ENCODE measurements around the gene KDM4B. TPM values are rescaled to one million over a fixed set of nuclear protein-coding genes. Genes with fewer than 3 reads are reported as not detected.

Gene KDM4B
- total RNA-seq, 1 donor from 2014 or later = 38.9 TPM

DNA sequence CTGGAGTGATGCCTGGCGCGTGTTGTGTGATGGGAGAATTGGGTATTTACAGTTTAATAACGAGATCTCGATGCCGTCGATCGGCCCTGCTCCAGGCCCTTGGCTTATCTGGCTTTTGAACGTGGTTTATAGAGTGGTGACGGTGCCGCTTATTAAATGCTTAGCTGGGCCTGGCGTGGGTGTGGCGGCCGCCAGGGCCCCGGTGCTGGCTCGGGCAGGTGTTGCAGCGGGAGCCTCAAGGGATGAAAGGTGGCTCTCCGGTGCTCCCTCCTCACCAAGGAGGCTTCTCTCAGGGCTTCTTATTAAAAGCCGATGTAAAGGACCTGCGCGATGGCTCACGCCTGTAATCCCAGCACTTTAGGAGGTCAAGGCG lies 173.8 kb downstream of the KDM4B start:
- H3K4me1 Mint-ChIP-seq (ENCODE audit: low read depth) = peaks cover 10% of the 10 kb centered on the region
- no peaks in the 10 kb centered on the region for H3K9me3 Mint-ChIP-seq
- peaks cover 31% of the 10 kb centered on the region for H3K36me3 Mint-ChIP-seq (ENCODE audit: low read depth)
- peaks cover 2% of the 10 kb centered on the region for H3K27me3 Mint-ChIP-seq (ENCODE audit: insufficient read depth)
- H3K4me3 Mint-ChIP-seq = no peak overlapping the region
- H3K27ac Mint-ChIP-seq = no peak overlapping the region
- no peak for DNase-seq (ENCODE audit: low spot score)
- intact Hi-C loops (cut with micrococcal nuclease) = no loop called here

DNA sequence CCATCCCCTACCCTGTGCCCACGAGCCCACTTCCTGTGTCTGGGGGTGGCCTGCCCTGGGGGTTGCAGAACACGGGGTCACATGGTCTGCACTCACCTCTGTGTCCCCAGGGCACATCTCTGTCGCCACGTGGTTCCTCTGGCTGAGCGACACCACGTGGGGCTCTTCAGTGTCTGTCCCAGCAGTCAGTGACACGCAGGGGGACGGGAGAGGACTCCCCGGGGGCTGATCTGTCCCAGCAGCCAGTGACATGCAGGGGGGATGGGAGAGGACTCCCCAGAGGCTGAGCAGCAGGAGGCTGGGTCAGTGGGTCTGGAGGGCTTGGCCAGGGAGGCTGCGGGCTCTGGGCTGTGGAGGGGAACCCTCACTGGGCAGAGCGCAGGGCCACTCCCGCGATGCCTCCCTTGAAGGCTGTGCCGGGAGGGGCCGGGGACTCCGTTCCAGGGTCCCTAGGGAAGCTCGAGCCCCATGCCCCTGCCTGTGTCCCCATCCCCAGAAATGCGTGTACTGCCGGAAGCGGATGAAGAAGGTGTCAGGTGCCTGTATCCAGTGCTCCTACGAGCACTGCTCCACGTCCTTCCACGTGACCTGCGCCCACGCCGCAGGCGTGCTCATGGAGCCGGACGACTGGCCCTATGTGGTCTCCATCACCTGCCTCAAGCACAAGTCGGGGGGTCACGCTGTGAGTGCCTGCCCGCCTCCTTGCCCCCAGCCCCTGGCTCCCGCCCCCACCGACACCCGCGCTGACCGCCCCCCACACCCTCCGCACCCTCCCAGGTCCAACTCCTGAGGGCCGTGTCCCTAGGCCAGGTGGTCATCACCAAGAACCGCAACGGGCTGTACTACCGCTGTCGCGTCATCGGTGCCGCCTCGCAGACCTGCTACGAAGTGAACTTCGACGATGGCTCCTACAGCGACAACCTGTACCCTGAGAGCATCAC lies 174.8 kb downstream of the KDM4B start:
- Mint-ChIP-seq H3K27me3 (ENCODE audit: insufficient read depth) (peaks cover 2% of the 10 kb centered on the region), H3K4me1 (ENCODE audit: low read depth) (peaks cover 10% of the 10 kb centered on the region), H3K27ac (no peak overlapping the region), H3K4me3 (no peak overlapping the region), H3K36me3 (ENCODE audit: low read depth) (peaks cover 23% of the 10 kb centered on the region), H3K9me3 (no peaks in the 10 kb centered on the region)
- DNase-seq (ENCODE audit: low spot score) = no peak
- intact Hi-C loops (cut with micrococcal nuclease) = no loop called here

DNA sequence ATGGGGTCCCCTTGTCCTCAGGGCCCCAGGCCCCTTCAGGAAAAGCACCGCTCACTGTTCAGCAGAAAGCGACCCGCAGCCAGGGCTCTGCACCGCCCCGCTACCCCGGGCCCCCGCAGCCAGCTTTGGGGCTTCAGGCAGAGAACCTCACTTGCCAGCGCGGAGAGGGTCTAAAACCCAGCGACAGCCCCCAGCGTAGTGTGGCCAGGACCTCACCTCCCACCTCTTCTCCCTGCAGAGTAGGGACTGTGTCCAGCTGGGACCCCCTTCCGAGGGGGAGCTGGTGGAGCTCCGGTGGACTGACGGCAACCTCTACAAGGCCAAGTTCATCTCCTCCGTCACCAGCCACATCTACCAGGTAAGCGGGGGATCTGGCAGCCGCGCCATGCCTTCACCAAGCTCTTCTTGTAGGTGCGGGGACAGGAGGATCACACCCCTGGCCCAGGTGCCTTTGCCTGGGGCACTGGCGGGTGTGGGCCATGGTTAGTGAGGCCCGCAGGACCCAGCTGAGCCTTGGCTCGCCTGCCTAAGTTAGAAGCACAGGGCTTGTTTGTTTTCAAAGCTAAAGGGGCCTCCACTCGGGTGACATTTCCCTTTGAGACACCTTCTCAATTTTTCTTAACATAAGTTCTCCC lies 175.7 kb downstream of the KDM4B start:
- H3K9me3 Mint-ChIP-seq = no peaks in the 10 kb centered on the region
- H3K36me3 Mint-ChIP-seq (ENCODE audit: low read depth) = peaks cover 21% of the 10 kb centered on the region
- no peak for DNase-seq (ENCODE audit: low spot score)
- peaks cover under 1% of the 10 kb centered on the region for H3K4me1 Mint-ChIP-seq (ENCODE audit: low read depth)
- intact Hi-C loops (cut with micrococcal nuclease) = no loop called here
- no peak overlapping the region for H3K4me3 Mint-ChIP-seq
- no peak overlapping the region for H3K27ac Mint-ChIP-seq
- H3K27me3 Mint-ChIP-seq (ENCODE audit: insufficient read depth) = no peaks in the 10 kb centered on the region

DNA sequence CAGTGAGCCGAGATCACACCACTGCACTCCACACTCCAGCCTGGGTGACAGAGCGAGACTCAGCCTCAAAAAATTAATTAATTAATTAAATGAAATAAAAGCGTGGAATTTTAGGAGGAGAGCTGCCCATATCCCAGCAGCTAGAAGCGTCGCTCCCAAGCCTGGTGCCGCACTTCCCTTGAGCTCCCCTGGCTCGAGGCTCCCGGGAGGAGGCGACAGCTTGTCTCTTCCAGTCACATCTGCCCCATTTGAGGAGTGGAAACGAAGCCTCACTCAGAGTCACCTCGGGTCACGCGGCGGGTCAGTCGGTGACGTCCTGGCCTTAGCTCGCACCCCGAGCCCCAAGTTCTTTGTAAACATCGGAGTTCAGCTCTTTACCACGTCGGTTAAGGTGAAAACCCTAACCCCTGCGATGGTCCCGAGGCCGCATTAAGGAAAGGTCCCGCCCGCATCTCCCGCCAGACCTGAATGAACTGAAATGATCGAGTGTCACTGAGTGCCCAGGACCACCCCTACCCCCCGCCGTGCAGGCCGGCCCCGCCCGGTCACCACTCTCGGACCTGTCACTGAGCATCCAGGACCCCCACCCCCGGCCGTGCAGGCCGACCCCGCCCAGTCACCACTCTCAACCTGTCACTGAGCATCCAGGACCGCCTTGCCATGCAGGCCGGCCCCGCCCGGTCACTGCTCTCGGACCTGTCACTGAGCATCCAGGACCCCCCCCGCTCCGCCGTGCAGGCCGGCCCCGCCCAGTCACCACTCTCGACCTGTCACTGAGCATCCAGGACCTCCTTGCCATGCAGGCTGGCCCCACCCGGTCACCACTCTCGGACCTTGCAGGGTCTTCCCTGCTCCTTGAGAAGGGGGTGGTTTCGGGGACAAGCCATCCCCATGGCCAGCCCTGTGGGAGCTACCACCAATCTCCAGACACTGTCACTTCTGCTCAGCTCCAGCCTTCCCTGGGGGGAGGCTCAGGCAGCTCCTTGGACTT lies 176.9 kb downstream of the KDM4B start:
- Mint-ChIP-seq H3K27me3 (ENCODE audit: insufficient read depth) (no peaks in the 10 kb centered on the region), H3K4me3 (no peak overlapping the region), H3K9me3 (no peaks in the 10 kb centered on the region), H3K4me1 (ENCODE audit: low read depth) (no peaks in the 10 kb centered on the region), H3K27ac (no peak overlapping the region), H3K36me3 (ENCODE audit: low read depth) (peaks cover 17% of the 10 kb centered on the region)
- no peak for DNase-seq (ENCODE audit: low spot score)
- intact Hi-C loops (cut with micrococcal nuclease) = no loop called here

DNA sequence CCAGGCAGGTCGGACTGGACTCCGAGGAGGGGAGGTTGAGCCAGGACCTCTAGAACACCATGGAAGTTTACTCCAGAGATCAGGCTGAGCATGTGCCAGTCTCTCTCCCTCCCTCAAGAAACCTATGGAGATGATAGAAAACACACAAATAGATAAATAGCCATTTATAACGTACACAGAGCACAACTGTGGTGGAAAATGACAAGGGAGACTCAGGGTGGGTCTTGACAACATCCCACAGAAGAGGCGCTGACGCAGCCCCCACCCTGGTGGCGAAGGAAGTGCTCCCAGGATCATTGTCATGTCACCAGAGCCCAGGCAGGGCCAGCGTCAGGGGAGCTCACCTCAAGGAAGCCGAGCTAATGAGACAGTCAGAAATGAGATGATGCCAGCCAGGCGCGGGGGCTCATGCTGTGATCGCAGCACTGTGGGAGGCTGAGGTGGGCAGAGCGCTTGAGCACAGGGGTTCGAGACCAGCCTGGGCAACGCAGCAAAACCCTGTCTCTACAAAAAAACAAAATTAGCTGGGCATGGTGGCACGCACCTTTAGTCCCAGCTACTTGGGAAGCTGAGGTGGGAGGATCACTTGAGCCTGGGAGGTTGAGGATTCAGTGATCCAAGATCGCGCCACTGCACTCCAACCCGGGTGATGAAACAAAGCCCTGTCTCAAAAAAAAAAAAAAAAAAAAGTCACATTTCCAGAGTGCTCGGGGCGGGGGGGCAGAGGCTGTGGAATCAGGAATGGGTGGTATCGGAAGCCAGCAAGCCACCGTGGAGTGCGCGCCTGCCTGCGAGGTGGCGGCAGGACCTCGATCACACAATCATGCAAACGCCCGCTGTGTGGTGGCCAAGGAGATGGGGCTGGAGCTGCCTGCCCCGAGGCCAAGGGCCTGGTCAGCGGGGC lies 178.4 kb downstream of the KDM4B start:
- Mint-ChIP-seq H3K4me3 (no peak overlapping the region), H3K9me3 (no peaks in the 10 kb centered on the region), H3K27me3 (ENCODE audit: insufficient read depth) (no peaks in the 10 kb centered on the region), H3K27ac (no peak overlapping the region), H3K4me1 (ENCODE audit: low read depth) (no peaks in the 10 kb centered on the region), H3K36me3 (ENCODE audit: low read depth) (peaks cover 17% of the 10 kb centered on the region)
- intact Hi-C loops (cut with micrococcal nuclease) = no loop called here
- DNase-seq (ENCODE audit: low spot score) = no peak

DNA sequence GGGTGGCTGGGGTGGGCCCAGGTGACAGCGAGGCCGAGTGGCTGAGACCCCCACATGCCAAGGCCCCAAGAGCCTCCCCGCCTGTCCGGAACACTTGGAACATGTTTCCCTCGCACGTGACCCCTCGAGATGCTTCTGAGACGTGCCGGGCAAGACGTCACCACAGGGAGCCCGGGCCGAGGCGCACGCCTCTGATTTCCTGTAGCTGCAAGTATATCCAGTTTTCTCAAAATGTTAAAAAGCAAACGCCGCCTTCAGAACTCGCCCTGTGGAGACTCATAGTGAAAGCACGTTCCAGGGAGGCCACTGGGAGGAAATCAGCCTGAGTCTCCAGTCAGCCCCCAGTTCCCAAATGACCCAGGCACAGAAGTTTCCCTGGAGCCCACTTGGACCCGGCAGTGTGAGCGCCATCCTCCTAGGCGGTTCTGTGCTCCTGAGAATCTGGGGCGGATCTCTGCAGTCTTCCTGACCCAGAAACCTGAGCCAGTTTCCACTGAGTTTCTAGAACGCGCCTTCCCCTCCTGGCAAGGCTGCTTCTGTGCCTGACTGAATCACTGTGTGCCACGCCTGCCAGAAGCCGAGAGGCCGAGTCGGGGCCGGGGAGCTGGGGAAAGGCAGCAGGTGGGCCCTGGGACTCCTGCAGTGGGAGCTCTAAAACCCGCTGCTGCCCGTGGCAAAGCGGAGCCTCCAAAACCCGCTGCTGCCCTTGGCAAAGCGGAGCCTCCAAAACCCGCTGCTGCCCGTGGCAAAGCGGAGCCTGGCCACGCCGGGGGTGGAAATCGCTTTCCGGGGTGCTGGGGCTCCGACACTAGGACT lies 179.3 kb downstream of the KDM4B start:
- intact Hi-C loops (cut with micrococcal nuclease) = no loop called here
- DNase-seq (ENCODE audit: low spot score) = no peak
- H3K4me1 Mint-ChIP-seq (ENCODE audit: low read depth) = no peaks in the 10 kb centered on the region
- H3K27ac Mint-ChIP-seq = no peak overlapping the region
- no peaks in the 10 kb centered on the region for H3K27me3 Mint-ChIP-seq (ENCODE audit: insufficient read depth)
- H3K36me3 Mint-ChIP-seq (ENCODE audit: low read depth) = peaks cover 16% of the 10 kb centered on the region
- H3K4me3 Mint-ChIP-seq = no peak overlapping the region
- H3K9me3 Mint-ChIP-seq = no peaks in the 10 kb centered on the region

DNA sequence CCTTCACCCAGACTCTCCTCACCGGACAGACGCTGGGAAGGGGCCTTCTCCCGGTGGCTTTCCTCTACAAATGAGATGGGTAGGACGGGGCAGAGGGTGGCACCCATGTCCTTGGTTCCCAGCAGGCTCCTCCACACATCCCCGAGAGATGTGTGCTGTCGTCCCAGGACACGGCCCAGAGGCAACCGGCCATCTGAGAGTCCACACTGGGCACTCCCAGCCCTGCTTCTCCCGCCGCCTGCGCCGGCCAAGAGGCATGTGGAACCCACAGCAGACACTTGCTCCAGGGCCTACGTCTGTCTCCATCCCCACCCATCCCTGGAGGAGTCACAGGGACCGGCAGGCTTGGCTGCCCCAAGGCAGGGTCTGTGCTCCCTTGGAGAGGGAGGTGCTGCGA lies 179.9 kb downstream of the KDM4B start:
- H3K4me3 Mint-ChIP-seq = no peak overlapping the region
- no peak for DNase-seq (ENCODE audit: low spot score)
- intact Hi-C loops (cut with micrococcal nuclease) = no loop called here
- H3K9me3 Mint-ChIP-seq = no peaks in the 10 kb centered on the region
- H3K27me3 Mint-ChIP-seq (ENCODE audit: insufficient read depth) = no peaks in the 10 kb centered on the region
- peaks cover 14% of the 10 kb centered on the region for H3K36me3 Mint-ChIP-seq (ENCODE audit: low read depth)
- no peak overlapping the region for H3K27ac Mint-ChIP-seq
- H3K4me1 Mint-ChIP-seq (ENCODE audit: low read depth) = no peaks in the 10 kb centered on the region

DNA sequence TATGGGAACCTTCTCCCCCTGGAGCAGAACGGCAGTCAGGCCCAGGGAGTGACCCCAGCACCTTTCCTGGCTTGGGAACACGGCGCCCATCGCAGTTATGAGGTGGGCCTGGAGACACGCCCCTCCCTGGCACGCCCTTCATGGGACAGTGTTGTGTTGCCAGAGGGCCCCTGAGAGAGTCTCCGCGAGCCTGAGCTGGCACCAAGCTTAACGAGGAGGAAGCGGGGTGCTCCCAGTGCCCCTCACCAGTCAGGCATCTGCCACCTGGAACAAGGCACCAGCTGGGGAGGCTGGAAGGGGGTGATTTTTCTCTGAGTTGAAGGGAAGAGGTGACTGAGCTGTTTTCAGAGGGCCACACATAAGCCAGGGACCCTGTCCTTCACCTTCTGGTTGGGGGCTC lies 180.6 kb downstream of the KDM4B start:
- Mint-ChIP-seq H3K4me3 (no peak overlapping the region), H3K27me3 (ENCODE audit: insufficient read depth) (no peaks in the 10 kb centered on the region), H3K36me3 (ENCODE audit: low read depth) (peaks cover 14% of the 10 kb centered on the region), H3K4me1 (ENCODE audit: low read depth) (no peaks in the 10 kb centered on the region), H3K27ac (no peak overlapping the region), H3K9me3 (no peaks in the 10 kb centered on the region)
- intact Hi-C loops (cut with micrococcal nuclease) = no loop called here
- DNase-seq (ENCODE audit: low spot score) = no peak

DNA sequence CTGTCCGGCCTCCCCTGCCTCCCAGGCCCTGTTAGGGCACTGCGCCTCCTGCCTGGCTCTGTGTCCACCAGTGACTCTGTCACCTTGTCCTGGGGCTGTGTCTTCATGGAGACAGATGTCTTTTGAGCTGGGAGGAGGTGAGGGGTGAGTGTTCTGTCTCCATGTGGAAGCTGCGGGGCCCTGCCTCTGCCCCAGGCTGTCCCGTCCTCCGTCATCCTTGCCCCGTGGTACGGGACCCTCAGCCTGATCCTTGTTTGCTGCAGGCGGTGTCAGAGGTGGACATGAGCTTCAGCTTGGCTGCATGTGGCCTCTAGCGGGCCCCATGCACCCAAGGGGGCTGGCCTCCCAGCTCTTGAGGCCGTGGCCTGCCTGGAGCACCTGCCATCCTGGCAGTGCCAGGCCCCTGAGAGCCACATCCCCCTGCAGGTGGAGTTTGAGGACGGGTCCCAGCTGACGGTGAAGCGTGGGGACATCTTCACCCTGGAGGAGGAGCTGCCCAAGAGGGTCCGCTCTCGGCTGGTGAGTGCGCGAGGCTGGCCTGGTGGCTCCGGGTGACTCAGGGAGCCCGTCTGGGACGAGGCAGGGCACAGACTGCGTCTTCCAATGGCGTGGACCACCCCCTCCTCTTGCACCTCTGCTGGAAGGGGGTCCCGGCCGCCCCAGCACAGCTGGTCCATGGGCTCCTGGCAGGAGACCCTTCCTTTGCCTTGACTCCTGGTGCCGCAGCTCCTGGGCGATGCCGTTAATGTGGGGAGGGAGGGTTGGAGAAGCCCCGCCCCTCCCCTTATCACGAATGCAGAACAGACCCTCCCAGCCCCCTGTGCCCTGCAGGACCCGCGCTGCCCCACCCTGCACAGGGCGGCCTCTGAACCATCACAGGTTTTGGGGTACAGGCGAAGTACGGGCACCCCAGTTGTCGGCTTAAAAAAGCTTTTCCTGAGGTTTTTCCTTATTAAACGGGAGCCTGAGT lies 181.3 kb downstream of the KDM4B start:
- no peaks in the 10 kb centered on the region for H3K9me3 Mint-ChIP-seq
- H3K27ac Mint-ChIP-seq = no peak overlapping the region
- no peaks in the 10 kb centered on the region for H3K27me3 Mint-ChIP-seq (ENCODE audit: insufficient read depth)
- H3K4me1 Mint-ChIP-seq (ENCODE audit: low read depth) = no peaks in the 10 kb centered on the region
- H3K36me3 Mint-ChIP-seq (ENCODE audit: low read depth) = peaks cover 14% of the 10 kb centered on the region
- DNase-seq (ENCODE audit: low spot score) = no peak
- intact Hi-C loops (cut with micrococcal nuclease) = loop anchor here (5.0 kb wide), 1 partner anchor 103 kb away; no protein-coding TSS in a partner anchor
- H3K4me3 Mint-ChIP-seq = no peak overlapping the region

DNA sequence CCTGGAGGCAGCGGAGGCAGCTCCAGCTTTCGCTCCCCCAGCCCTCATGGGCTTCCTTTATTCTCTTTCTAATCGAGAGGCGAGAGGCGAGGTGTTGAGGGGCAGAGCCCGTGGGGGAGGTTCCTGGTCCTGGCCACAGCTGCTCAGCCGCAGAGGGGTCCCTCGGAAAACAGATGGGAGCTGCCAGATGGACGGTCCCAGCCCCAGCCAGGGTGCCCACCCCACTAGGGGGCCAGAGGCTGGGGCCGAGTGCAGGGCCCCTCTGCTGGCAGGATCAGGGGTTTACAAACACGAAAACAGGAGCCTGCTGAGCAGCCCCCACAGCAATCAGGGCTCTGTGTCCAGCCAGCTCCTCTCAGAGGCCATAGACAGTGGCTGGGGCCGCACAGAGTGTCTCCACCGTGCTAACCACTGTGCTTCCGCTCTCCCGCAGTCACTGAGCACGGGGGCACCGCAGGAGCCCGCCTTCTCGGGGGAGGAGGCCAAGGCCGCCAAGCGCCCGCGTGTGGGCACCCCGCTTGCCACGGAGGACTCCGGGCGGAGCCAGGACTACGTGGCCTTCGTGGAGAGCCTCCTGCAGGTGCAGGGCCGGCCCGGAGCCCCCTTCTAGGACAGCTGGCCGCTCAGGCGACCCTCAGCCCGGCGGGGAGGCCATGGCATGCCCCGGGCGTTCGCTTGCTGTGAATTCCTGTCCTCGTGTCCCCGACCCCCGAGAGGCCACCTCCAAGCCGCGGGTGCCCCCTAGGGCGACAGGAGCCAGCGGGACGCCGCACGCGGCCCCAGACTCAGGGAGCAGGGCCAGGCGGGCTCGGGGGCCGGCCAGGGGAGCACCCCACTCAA lies 182.2 kb downstream of the KDM4B start:
- Mint-ChIP-seq H3K27me3 (ENCODE audit: insufficient read depth) (no peaks in the 10 kb centered on the region), H3K4me3 (no peak overlapping the region), H3K27ac (no peak overlapping the region), H3K36me3 (ENCODE audit: low read depth) (peaks cover 10% of the 10 kb centered on the region), H3K4me1 (ENCODE audit: low read depth) (no peaks in the 10 kb centered on the region), H3K9me3 (no peaks in the 10 kb centered on the region)
- DNase-seq (ENCODE audit: low spot score) = no peak
- intact Hi-C loops (cut with micrococcal nuclease) = loop anchor here (5.0 kb wide), 1 partner anchor 104 kb away; no protein-coding TSS in a partner anchor

All from activated T-helper 1 cell treated with anti-CD3 and anti-CD28 coated beads, Interleukin-12 subunit alpha, Interleukin-12 subunit beta, Interleukin-2, Interleukin-4 antibody, amounts not matched to agents 30 ng/mL and 10 ng/mL and 1 ng/mL, durations not matched to agents 14 hours and 24 hours and 36 hours (primary cell).